ENCODE measurements around the gene PLIN1.

DNA sequence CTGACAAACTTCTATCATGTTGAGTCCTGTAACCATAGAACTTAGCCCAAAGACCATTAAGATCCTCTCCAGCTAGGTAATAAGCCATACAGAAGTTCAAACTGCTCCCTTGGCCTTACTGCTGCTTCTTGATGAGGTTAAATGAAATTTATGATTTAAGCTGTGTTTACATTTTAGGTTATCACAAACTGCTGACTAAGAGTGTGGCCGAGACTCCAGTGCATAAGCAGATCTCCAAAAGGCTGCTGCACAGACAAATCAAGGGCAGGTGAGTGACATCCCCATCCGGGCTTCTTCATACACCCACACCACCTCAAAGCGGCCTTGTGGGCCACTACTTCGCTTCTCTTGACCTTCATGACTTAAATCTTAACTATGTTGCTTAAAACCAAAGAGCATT lies 62.9 kb downstream of the PLIN1 start:
- TF ChIP-seq POLR2A (IDR thresholded peaks at IDR 0.05) = no peak
- TF ChIP-seq, protein P1, sequence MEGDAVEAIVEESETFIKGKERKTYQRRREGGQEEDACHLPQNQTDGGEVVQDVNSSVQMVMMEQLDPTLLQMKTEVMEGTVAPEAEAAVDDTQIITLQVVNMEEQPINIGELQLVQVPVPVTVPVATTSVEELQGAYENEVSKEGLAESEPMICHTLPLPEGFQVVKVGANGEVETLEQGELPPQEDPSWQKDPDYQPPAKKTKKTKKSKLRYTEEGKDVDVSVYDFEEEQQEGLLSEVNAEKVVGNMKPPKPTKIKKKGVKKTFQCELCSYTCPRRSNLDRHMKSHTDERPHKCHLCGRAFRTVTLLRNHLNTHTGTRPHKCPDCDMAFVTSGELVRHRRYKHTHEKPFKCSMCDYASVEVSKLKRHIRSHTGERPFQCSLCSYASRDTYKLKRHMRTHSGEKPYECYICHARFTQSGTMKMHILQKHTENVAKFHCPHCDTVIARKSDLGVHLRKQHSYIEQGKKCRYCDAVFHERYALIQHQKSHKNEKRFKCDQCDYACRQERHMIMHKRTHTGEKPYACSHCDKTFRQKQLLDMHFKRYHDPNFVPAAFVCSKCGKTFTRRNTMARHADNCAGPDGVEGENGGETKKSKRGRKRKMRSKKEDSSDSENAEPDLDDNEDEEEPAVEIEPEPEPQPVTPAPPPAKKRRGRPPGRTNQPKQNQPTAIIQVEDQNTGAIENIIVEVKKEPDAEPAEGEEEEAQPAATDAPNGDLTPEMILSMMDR (IDR thresholded peaks at IDR 0.05) = no peak

All from lower leg skin (tissue), 3 donors.